ENCODE results near the gene BAHD1.

Gene BAHD1

GRCh38 chr15:40424483-40425115 is 16.2 kb upstream of the BAHD1 start:
- DNase-seq (ENCODE audit: low read depth in 2 of 2) = no peak

GRCh38 chr15:40425681-40426080 is 15.1 kb upstream of the BAHD1 start:
- no peak for DNase-seq (ENCODE audit: low read depth in 2 of 2)

GRCh38 chr15:40427188-40427587 is 13.6 kb upstream of the BAHD1 start:
- DNase-seq (ENCODE audit: low read depth in 2 of 2) = no peak

GRCh38 chr15:40428185-40428584 is 12.6 kb upstream of the BAHD1 start:
- no peak for DNase-seq (ENCODE audit: low read depth in 2 of 2)

- DNase-seq (ENCODE audit: low read depth in 2 of 2) = no peak
These were observed 11.6 kb upstream of the BAHD1 start for GRCh38 chr15:40429068-40429710.

GRCh38 chr15:40430271-40430805 is 10.4 kb upstream of the BAHD1 start:
- no peak for DNase-seq (ENCODE audit: low read depth in 2 of 2)

- no peak for DNase-seq (ENCODE audit: low read depth in 2 of 2)
These were observed 5.6 kb upstream of the BAHD1 start for GRCh38 chr15:40435023-40435709.

GRCh38 chr15:40435710-40436089 is 5.1 kb upstream of the BAHD1 start:
- DNase-seq (ENCODE audit: low read depth in 2 of 2) = no peak

GRCh38 chr15:40436116-40436891 is 4.4 kb upstream of the BAHD1 start:
- no peak for DNase-seq (ENCODE audit: low read depth in 2 of 2)

- no peak for DNase-seq (ENCODE audit: low read depth in 2 of 2)
These were observed 3.6 kb upstream of the BAHD1 start for GRCh38 chr15:40436892-40437751.

GRCh38 chr15:40437752-40438687 is 2.7 kb upstream of the BAHD1 start:
- DNase-seq (ENCODE audit: low read depth in 2 of 2) = no peak

GRCh38 chr15:40438712-40439111 is 2.0 kb upstream of the BAHD1 start:
- DNase-seq (ENCODE audit: low read depth in 2 of 2) = no peak

GRCh38 chr15:40439461-40439959 is 1.2 kb upstream of the BAHD1 start:
- DNase-seq (ENCODE audit: low read depth in 2 of 2) = no peak

GRCh38 chr15:40439960-40440742 is 602 bp upstream of the BAHD1 start:
- DNase-seq (ENCODE audit: low read depth in 2 of 2) = no peak

GRCh38 chr15:40441565-40442531 is 1.1 kb downstream of the BAHD1 start:
- no peak for DNase-seq (ENCODE audit: low read depth in 2 of 2)

- DNase-seq (ENCODE audit: low read depth in 2 of 2) = no peak
These were observed 2.5 kb downstream of the BAHD1 start for GRCh38 chr15:40443255-40443654.

GRCh38 chr15:40443846-40444245 is 3.1 kb downstream of the BAHD1 start:
- DNase-seq (ENCODE audit: low read depth in 2 of 2) = no peak

GRCh38 chr15:40444736-40445135 is 4.0 kb downstream of the BAHD1 start:
- DNase-seq (ENCODE audit: low read depth in 2 of 2) = no peak
